Uterus (tissue), 2 donors: Measurements from ENCODE around the gene GLTPD2.

ENCODE experiments used
- CTCF ChIP-seq, 4 experiments: fragments of 200-600 bp in 2 of 4; fragments of 450-650 bp in 2 of 4; sonication (generic) in 2 of 4; IDR thresholded peaks; one replicate each; pipeline ENCODE4 v1.5.1; 2016 to 2019; ENCODE audit warnings: antibody characterized with exemption in 4 of 4, mild to moderate bottlenecking in 2 of 4, moderate library complexity in 1 of 4
- POLR2A ChIP-seq, 2 donors: fragments of 450-650 bp; IDR thresholded peaks; one replicate each; pipeline ENCODE4 v1.6.1; 2016; ENCODE audit warnings: antibody characterized with exemption in 2 of 2, mild to moderate bottlenecking in 1 of 2, moderate library complexity in 1 of 2

- TF ChIP-seq POLR2A (IDR thresholded peaks at IDR 0.05) (no peak), CTCF (IDR thresholded peaks at IDR 0.05) (no peak)
Measured at GRCh38 chr17:4782652-4783051, 6.1 kb upstream of the GLTPD2 start.
